HepG2 (cell line): ENCODE data around the gene NIP7. TPM values are rescaled to one million over a fixed set of nuclear protein-coding genes. Genes with fewer than 3 reads are reported as not detected.

Source experiments
- FOXM1 ChIP-seq: sonication (generic); formaldehyde crosslinking; IDR thresholded peaks from 2 replicates; pipeline ENCODE4 v1.5.0; 2020; ENCODE audit warnings: missing genetic modification reagents
- GLI4 ChIP-seq: sonication (generic); formaldehyde crosslinking; IDR thresholded peaks from 2 replicates; pipeline ENCODE4 v1.5.1; 2020; ENCODE audit warnings: missing genetic modification reagents, mild to moderate bottlenecking, moderate library complexity, borderline replicate concordance
- HOXD1 ChIP-seq: sonication (generic); formaldehyde crosslinking; IDR thresholded peaks from 2 replicates; pipeline ENCODE4 v1.5.0; 2020; ENCODE audit warnings: missing genetic modification reagents
- RARG ChIP-seq: sonication (generic); formaldehyde crosslinking; IDR thresholded peaks from 2 replicates; pipeline ENCODE4 v1.4.0; 2020; ENCODE audit warnings: low read depth, mild to moderate bottlenecking, missing genetic modification reagents
- RBM22 ChIP-seq: fragments of 200-400 bp; formaldehyde crosslinking; optimal IDR thresholded peaks from 2 replicates; pipeline ENCODE3; 2017; ENCODE audit warnings: mild to moderate bottlenecking, low read length, moderate library complexity
- REPIN1 ChIP-seq: sonication (generic); formaldehyde crosslinking; IDR thresholded peaks from 2 replicates; pipeline ENCODE4 v1.8.0; 2022; ENCODE audit warnings: missing genetic modification reagents, low read depth, mild to moderate bottlenecking, borderline replicate concordance
- SIN3B ChIP-seq: fragments of 150-350 bp; IDR thresholded peaks from 2 replicates; pipeline ENCODE4 v1.6.1; 2014; ENCODE audit warnings: low read length
- ZNF562 ChIP-seq: sonication (generic); formaldehyde crosslinking; IDR thresholded peaks from 2 replicates; pipeline ENCODE4 v1.8.0; 2022; ENCODE audit warnings: missing genetic modification reagents, borderline replicate concordance
- polyA plus RNA-seq, 8 experiments: library from polyadenylated mRNA; depleted of rRNA in 3 of 8; stranded (reverse) in 7 of 8; unstranded in 1 of 8; fragments of >200 nt; fragmentation: Illumina TruSeq in 4 of 8; extraction: Trizol in 4 of 8; gene quantifications; 2 replicates each; pipeline versions ENCODE4 v1.2.1 to v1.2.3, GENCODE V29; 2011 to 2016; ENCODE audit warnings: low read depth in 4 of 8, missing spikeins in 1 of 8, mixed read lengths in 1 of 8; ENCODE audit not compliant: insufficient read depth in 1 of 8
- total RNA-seq, 5 experiments: library from RNA; depleted of rRNA; stranded (reverse); fragments of >200 nt; fragmentation: Illumina TruSeq; extraction: Trizol; gene quantifications; 2 replicates each; pipeline ENCODE4 v1.2.3, GENCODE V29; 2016; ENCODE audit warnings: low read depth in 1 of 5
- TF ChIP-seq, protein P1 (sequence below): sonication (generic); formaldehyde crosslinking; IDR thresholded peaks from 2 replicates; pipeline ENCODE4 v1.4.0; 2020; ENCODE audit warnings: missing genetic modification reagents
- TF ChIP-seq, protein P2 (sequence below): sonication (generic); formaldehyde crosslinking; IDR thresholded peaks from 2 replicates; pipeline ENCODE4 v1.9.0; 2021; ENCODE audit warnings: mild to moderate bottlenecking, missing genetic modification reagents
- TF ChIP-seq, protein P3 (sequence below): sonication (generic); formaldehyde crosslinking; IDR thresholded peaks from 2 replicates; pipeline ENCODE4 v1.8.0; 2022; ENCODE audit warnings: mild to moderate bottlenecking, missing genetic modification reagents
- TF ChIP-seq, protein P4 (sequence below): sonication (generic); formaldehyde crosslinking; IDR thresholded peaks from 2 replicates; pipeline ENCODE4 v1.4.0; 2020; ENCODE audit warnings: missing genetic modification reagents
- TF ChIP-seq, protein P5 (sequence below): sonication (generic); formaldehyde crosslinking; IDR thresholded peaks from 2 replicates; pipeline ENCODE4 v1.8.1; 2023; ENCODE audit warnings: mild to moderate bottlenecking, moderate library complexity, missing genetic modification reagents

The NIP7 gene
- total and polyA plus RNA-seq, 2 of the 13 experiments (the other 11 are each of a cell fraction or from before 2014, with no cell fraction given), result 15.3 to 114 TPM

DNA sequence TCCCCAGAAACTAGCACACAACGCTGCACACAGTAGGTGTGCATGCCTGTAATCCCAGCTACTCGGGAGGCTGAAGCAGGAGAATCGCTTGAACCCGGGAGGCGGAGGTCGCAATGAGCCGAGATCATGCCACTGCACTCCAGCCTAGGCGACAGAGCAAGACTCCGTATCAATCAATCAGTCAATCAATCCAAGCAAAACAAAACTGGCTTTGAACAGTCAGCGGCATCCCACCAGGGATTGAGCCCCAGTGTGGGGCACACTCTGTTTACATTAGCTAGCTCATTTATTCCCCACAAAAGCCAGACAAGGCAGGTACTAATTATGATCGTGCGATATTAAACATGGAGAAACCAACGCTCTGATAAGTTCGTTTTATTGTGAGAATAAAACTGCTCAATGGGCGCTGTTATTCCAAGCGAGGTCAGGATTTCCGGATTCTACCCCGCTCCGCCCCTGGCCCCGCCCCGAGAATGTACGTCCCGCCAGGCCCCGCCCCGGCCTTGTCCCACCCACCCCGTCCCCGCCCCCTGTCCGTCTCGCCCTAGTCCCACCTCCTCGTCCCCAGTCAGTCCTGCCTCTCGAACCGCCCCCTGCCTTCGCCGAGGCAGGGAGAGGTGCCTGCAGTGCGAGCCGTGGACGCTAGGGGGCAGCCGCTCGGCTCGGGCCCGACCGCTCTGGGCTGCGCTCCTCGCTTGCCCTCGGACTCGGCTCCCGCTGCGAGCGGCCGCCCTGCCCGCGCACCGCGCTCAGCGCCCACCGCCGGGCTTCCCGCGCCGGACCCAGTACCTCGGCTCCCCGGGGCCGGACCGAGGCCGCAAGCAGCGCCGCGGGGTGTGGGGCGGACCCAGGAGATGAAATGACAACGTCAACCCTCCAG, 28.7 kb upstream of the NIP7 start, which contains the start of gene VPS4A (continued):
- TF ChIP-seq, protein P1, sequence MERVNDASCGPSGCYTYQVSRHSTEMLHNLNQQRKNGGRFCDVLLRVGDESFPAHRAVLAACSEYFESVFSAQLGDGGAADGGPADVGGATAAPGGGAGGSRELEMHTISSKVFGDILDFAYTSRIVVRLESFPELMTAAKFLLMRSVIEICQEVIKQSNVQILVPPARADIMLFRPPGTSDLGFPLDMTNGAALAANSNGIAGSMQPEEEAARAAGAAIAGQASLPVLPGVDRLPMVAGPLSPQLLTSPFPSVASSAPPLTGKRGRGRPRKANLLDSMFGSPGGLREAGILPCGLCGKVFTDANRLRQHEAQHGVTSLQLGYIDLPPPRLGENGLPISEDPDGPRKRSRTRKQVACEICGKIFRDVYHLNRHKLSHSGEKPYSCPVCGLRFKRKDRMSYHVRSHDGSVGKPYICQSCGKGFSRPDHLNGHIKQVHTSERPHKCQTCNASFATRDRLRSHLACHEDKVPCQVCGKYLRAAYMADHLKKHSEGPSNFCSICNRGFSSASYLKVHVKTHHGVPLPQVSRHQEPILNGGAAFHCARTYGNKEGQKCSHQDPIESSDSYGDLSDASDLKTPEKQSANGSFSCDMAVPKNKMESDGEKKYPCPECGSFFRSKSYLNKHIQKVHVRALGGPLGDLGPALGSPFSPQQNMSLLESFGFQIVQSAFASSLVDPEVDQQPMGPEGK (CRISPR knock-in tag), result peak; percentile 31; the same call in 1 of the 2 replicates
- TF ChIP-seq GLI4 (CRISPR knock-in tag), result no peak
- TF ChIP-seq SIN3B, result peak; percentile 51; the same call in 1 of the 2 replicates
- TF ChIP-seq ZNF562 (CRISPR knock-in tag), result no peak
- TF ChIP-seq, protein P2, sequence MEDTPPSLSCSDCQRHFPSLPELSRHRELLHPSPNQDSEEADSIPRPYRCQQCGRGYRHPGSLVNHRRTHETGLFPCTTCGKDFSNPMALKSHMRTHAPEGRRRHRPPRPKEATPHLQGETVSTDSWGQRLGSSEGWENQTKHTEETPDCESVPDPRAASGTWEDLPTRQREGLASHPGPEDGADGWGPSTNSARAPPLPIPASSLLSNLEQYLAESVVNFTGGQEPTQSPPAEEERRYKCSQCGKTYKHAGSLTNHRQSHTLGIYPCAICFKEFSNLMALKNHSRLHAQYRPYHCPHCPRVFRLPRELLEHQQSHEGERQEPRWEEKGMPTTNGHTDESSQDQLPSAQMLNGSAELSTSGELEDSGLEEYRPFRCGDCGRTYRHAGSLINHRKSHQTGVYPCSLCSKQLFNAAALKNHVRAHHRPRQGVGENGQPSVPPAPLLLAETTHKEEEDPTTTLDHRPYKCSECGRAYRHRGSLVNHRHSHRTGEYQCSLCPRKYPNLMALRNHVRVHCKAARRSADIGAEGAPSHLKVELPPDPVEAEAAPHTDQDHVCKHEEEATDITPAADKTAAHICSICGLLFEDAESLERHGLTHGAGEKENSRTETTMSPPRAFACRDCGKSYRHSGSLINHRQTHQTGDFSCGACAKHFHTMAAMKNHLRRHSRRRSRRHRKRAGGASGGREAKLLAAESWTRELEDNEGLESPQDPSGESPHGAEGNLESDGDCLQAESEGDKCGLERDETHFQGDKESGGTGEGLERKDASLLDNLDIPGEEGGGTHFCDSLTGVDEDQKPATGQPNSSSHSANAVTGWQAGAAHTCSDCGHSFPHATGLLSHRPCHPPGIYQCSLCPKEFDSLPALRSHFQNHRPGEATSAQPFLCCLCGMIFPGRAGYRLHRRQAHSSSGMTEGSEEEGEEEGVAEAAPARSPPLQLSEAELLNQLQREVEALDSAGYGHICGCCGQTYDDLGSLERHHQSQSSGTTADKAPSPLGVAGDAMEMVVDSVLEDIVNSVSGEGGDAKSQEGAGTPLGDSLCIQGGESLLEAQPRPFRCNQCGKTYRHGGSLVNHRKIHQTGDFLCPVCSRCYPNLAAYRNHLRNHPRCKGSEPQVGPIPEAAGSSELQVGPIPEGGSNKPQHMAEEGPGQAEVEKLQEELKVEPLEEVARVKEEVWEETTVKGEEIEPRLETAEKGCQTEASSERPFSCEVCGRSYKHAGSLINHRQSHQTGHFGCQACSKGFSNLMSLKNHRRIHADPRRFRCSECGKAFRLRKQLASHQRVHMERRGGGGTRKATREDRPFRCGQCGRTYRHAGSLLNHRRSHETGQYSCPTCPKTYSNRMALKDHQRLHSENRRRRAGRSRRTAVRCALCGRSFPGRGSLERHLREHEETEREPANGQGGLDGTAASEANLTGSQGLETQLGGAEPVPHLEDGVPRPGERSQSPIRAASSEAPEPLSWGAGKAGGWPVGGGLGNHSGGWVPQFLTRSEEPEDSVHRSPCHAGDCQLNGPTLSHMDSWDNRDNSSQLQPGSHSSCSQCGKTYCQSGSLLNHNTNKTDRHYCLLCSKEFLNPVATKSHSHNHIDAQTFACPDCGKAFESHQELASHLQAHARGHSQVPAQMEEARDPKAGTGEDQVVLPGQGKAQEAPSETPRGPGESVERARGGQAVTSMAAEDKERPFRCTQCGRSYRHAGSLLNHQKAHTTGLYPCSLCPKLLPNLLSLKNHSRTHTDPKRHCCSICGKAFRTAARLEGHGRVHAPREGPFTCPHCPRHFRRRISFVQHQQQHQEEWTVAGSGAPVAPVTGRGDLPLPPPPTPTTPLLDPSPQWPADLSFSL (CRISPR knock-in tag), result no peak
- no peak; the same call in none of the 2 replicates for TF ChIP-seq REPIN1 (CRISPR knock-in tag)
- TF ChIP-seq, protein P3, sequence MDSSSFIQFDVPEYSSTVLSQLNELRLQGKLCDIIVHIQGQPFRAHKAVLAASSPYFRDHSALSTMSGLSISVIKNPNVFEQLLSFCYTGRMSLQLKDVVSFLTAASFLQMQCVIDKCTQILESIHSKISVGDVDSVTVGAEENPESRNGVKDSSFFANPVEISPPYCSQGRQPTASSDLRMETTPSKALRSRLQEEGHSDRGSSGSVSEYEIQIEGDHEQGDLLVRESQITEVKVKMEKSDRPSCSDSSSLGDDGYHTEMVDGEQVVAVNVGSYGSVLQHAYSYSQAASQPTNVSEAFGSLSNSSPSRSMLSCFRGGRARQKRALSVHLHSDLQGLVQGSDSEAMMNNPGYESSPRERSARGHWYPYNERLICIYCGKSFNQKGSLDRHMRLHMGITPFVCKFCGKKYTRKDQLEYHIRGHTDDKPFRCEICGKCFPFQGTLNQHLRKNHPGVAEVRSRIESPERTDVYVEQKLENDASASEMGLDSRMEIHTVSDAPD (CRISPR knock-in tag), result no peak
- TF ChIP-seq RBM22, result no peak
- TF ChIP-seq, protein P4, sequence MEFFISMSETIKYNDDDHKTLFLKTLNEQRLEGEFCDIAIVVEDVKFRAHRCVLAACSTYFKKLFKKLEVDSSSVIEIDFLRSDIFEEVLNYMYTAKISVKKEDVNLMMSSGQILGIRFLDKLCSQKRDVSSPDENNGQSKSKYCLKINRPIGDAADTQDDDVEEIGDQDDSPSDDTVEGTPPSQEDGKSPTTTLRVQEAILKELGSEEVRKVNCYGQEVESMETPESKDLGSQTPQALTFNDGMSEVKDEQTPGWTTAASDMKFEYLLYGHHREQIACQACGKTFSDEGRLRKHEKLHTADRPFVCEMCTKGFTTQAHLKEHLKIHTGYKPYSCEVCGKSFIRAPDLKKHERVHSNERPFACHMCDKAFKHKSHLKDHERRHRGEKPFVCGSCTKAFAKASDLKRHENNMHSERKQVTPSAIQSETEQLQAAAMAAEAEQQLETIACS (CRISPR knock-in tag), result no peak
- no peak for TF ChIP-seq HOXD1 (CRISPR knock-in tag)
- TF ChIP-seq, protein P5, sequence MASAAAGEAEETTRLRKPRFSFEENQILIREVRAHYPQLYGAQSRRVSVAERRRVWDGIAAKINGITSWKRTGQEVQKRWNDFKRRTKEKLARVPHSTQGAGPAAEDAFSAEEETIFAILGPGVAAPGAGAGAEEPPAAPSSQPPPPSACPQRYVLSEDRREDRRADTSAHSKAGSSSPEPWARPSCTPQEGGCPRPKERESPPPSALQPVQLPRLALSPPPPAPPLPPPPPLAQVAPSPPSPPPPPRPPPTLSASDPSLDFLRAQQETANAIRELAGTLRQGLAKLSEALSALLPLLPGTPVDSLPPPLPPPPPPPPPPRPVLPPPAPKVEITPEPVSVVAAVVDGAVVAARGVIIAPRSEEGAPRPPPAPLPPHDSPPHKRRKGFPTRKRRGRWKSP (CRISPR knock-in tag), result peak; percentile 61
- TF ChIP-seq RARG (CRISPR knock-in tag), result no peak
- no peak for TF ChIP-seq FOXM1 (CRISPR knock-in tag)
